Measurements from ENCODE around the gene FGD1. TPM values are rescaled to one million over a fixed set of nuclear protein-coding genes. Genes with fewer than 3 reads are reported as not detected.
"Not testable (repeated sequence)": the region's sequence is repeated elsewhere in the genome, so short reads cannot be mapped to it uniquely, and the experiment has no call there.

FGD1 gene
- total RNA-seq, 1 experiment from 2014 or later = 9.9 TPM

DNA sequence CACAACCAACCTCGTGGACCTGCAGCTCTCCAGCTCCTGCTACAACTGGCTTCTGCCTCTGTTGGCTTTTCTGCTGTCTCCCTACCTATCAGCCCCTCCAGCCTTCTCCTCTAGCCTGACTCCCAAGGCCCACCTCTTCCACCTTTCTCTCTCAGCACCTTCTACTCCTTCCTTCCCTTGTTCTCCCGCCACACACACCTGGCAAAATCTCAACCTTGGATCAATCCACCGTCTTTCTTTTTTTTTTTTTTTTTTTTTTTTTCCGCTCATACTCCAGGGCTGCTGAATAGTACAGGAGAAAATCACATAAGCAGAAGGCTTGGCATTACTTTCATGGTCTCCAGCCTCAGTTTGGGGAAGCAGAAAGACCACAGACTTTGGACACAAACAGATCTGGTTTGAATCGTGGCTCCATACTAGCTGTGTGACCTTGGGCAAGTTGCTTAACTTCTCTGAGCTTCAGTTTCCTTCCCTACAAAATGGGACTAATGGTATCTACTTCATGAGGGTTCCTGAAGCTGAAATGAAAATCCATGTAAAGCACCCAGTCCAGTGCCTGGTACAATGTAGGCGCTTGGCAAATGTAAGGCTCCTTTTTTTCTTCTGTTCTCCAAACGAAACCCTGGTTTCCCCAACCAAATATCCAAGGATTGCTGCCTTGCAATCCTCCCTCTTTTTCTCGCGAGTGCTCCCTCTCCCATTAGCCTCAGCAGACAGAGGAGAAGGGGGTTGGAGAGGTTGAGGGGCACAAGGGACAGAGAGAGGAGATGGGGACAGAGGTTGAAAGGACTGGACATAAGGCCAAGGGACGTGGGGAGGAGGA is 1.7 kb downstream of the FGD1 start:
- no peak overlapping the region for H3K27ac ChIP-seq (ENCODE audit: low read length)
- no peaks in the 10 kb centered on the region for H3K27me3 ChIP-seq (ENCODE audit: low read length)
- H3K4me3 ChIP-seq (ENCODE audit: low read length) = peak overlapping the region; percentile 84
- H3K9me3 ChIP-seq (ENCODE audit: low read length) = no peaks in the 10 kb centered on the region
- H2AFZ ChIP-seq (ENCODE audit: low read length) = peak overlapping the region; percentile 86
- H4K20me1 ChIP-seq (ENCODE audit: low read length) = no peaks in the 10 kb centered on the region
- peak overlapping the region; percentile 84 for H3K4me2 ChIP-seq (ENCODE audit: low read length)
- TSS peak; percentile 53 for BruUV-seq (replicated peaks)
- ATAC-seq (no peak), DNase-seq (no peak)
- peaks cover 17% of the 10 kb centered on the region for H3K4me1 ChIP-seq (ENCODE audit: insufficient read depth, low read length)
- H3K9ac ChIP-seq (ENCODE audit: low read length) = peak overlapping the region; percentile 77
- CTCF ChIA-PET = no interaction called here
- no peaks in the 10 kb centered on the region for H3F3A ChIP-seq (ENCODE audit: low read length, unreplicated experiment)
- POLR2A ChIA-PET (ENCODE audit: unreplicated experiment) = no interaction called here
- no peaks in the 10 kb centered on the region for H3K36me3 ChIP-seq (ENCODE audit: low read depth, low read length)
- no peaks in the 10 kb centered on the region for H3K9me2 ChIP-seq (replicated peaks; ENCODE audit: low read length)
- intact Hi-C loops (cut with micrococcal nuclease) = no loop called here
- TF ChIP-seq EZH2 (IDR thresholded peaks at IDR 0.05; ENCODE audit: low read length, unreplicated experiment) = no peak
- no peak for TF ChIP-seq EZH2phosphoT487 (IDR thresholded peaks at IDR 0.05; ENCODE audit: borderline replicate concordance, low read length)
- TF ChIP-seq, protein P1, sequence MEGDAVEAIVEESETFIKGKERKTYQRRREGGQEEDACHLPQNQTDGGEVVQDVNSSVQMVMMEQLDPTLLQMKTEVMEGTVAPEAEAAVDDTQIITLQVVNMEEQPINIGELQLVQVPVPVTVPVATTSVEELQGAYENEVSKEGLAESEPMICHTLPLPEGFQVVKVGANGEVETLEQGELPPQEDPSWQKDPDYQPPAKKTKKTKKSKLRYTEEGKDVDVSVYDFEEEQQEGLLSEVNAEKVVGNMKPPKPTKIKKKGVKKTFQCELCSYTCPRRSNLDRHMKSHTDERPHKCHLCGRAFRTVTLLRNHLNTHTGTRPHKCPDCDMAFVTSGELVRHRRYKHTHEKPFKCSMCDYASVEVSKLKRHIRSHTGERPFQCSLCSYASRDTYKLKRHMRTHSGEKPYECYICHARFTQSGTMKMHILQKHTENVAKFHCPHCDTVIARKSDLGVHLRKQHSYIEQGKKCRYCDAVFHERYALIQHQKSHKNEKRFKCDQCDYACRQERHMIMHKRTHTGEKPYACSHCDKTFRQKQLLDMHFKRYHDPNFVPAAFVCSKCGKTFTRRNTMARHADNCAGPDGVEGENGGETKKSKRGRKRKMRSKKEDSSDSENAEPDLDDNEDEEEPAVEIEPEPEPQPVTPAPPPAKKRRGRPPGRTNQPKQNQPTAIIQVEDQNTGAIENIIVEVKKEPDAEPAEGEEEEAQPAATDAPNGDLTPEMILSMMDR (conservative IDR thresholded peaks at IDR 0.05; ENCODE audit: low read depth, low read length) = no peak
- H3K79me2 ChIP-seq (ENCODE audit: low read length) = peaks cover 41% of the 10 kb centered on the region

DNA sequence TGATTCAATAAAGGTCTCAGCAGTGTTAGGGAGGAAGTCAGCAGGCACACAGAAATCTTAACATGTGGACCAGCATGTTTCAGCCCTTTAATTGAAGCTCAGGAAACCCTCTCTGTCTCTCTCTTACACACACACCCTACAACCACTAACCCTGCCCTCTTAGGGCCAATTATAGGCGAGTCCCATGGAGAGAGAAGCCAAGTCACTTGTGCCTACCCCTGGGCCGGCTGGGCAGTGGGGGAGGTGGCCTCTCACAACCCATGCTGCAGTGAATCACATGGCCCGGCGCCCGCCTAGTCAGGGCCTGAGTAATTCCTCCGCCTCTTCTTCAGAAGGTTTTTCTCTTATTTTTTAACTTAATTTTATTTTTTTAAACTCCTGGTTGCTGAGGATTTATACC is 3.7 kb downstream of the FGD1 start:
- Histone ChIP-seq H4K20me1 (ENCODE audit: low read length) (no peaks in the 10 kb centered on the region), H2AFZ (ENCODE audit: low read length) (peak overlapping the region; percentile 85), H3K36me3 (ENCODE audit: low read depth, low read length) (no peaks in the 10 kb centered on the region), H3K9me2 (replicated peaks; ENCODE audit: low read length) (no peaks in the 10 kb centered on the region), H3K4me3 (ENCODE audit: low read length) (no peak overlapping the region), H3F3A (ENCODE audit: low read length, unreplicated experiment) (no peaks in the 10 kb centered on the region), H3K79me2 (ENCODE audit: low read length) (peaks cover 41% of the 10 kb centered on the region), H3K9me3 (ENCODE audit: low read length) (no peaks in the 10 kb centered on the region), H3K27me3 (ENCODE audit: low read length) (no peaks in the 10 kb centered on the region), H3K27ac (ENCODE audit: low read length) (peak overlapping the region; percentile 25), H3K4me2 (ENCODE audit: low read length) (peak overlapping the region; percentile 55), H3K9ac (ENCODE audit: low read length) (peak overlapping the region; percentile 29; the same call in 1 of the 2 replicates), H3K4me1 (ENCODE audit: insufficient read depth, low read length) (peaks cover 17% of the 10 kb centered on the region)
- TSS peak; percentile 9 for BruUV-seq (replicated peaks)
- DNase-seq (peak; percentile 55), ATAC-seq (peak; percentile 42)
- ChIA-PET CTCF (no interaction called here), POLR2A (ENCODE audit: unreplicated experiment) (no interaction called here)
- TF ChIP-seq, protein P1 (conservative IDR thresholded peaks at IDR 0.05; ENCODE audit: low read depth, low read length) = no peak
- TF ChIP-seq EZH2phosphoT487 (IDR thresholded peaks at IDR 0.05; ENCODE audit: borderline replicate concordance, low read length) (no peak), EZH2 (IDR thresholded peaks at IDR 0.05; ENCODE audit: low read length, unreplicated experiment) (no peak)
- intact Hi-C loops (cut with micrococcal nuclease) = no loop called here

DNA sequence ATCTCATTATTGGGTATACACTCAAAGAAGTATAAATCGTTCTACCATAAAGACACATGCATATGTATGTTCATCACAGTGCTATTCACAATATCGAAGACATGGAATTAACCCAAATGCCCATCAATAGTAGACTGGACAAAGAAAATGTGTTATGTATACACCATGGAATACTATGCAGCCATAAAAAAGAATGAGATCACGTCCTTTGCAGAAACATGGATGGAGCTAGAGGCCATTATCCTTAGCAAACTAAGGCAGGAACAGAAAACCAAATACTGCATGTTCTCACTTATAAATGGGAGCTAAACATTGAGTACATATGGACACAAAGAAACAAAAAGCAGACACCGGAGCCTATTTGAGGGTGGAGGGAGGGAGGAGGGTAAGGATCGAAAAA is 6.2 kb downstream of the FGD1 start:
- DNase-seq; H3K9ac ChIP-seq (ENCODE audit: low read length); ATAC-seq; H3K27me3 ChIP-seq (ENCODE audit: low read length); H2AFZ ChIP-seq (ENCODE audit: low read length); intact Hi-C loops (cut with micrococcal nuclease); POLR2A ChIA-PET (ENCODE audit: unreplicated experiment); H4K20me1 ChIP-seq (ENCODE audit: low read length); H3K9me3 ChIP-seq (ENCODE audit: low read length); BruUV-seq (replicated peaks); H3K36me3 ChIP-seq (ENCODE audit: low read depth, low read length); H3K4me2 ChIP-seq (ENCODE audit: low read length); H3K27ac ChIP-seq (ENCODE audit: low read length); H3F3A ChIP-seq (ENCODE audit: low read length, unreplicated experiment); H3K4me3 ChIP-seq (ENCODE audit: low read length); CTCF ChIA-PET; H3K9me2 ChIP-seq (replicated peaks; ENCODE audit: low read length): not testable (repeated sequence)
- peaks cover 38% of the 10 kb centered on the region for H3K79me2 ChIP-seq (ENCODE audit: low read length)
- H3K4me1 ChIP-seq (ENCODE audit: insufficient read depth, low read length) = peaks cover 17% of the 10 kb centered on the region

Data from PC-3 (cell line).